Bladder microvascular endothelial cell (primary cell): Measurements from ENCODE around the gene SLC4A1. TPM values are rescaled to one million over a fixed set of nuclear protein-coding genes. Genes with fewer than 3 reads are reported as not detected.

Source experiments
- total RNA-seq: library from RNA; depleted of rRNA; stranded (reverse); fragments of >200 nt; gene quantifications from 2 replicates; pipeline ENCODE4 v1.2.3, GENCODE V29; 2014

SLC4A1 gene
- not detected in 2 replicates for total RNA-seq

GRCh38 chr17:44267818-44268490, at the start of gene SLC4A1:
Gene SLC4A1, minus strand, starts transcription at chr17:44268135. Its CDS starts 5,269 bp downstream, at chr17:44262866.

GRCh38 chr17:44308320-44308818, 40.4 kb upstream of the SLC4A1 start, which contains the start of gene RUNDC3A:
Gene RUNDC3A, plus strand, starts transcription at chr17:44308601. Its CDS starts 232 bp downstream, at chr17:44308833.

GRCh38 chr17:44219616-44220212, 48.2 kb downstream of the SLC4A1 start, which contains the start of gene UBTF:
Gene UBTF, minus strand, starts transcription at chr17:44219675. Its CDS starts 1,446 bp downstream, at chr17:44218229.

GRCh38 chr17:44199553-44200477, 68.1 kb downstream of the SLC4A1 start, which contains the start of gene ATXN7L3:
Gene ATXN7L3, minus strand, starts transcription at chr17:44199884. Its CDS starts 1,814 bp downstream, at chr17:44198070.

Other genes starting within 250 kb of the SLC4A1 start
- 14.4 and 21.1 TPM in 2 replicates for gene LSM12, start 201.5 kb downstream of the SLC4A1 start, total RNA-seq
- gene G6PC3, start 197.4 kb downstream of the SLC4A1 start, total RNA-seq = 13.1 and 29.1 TPM in 2 replicates
- 45.6 and 50.3 TPM in 2 replicates for gene HDAC5, start 144.5 kb downstream of the SLC4A1 start, total RNA-seq
- 2.6 and 2.8 TPM in 2 replicates for gene HROB, start 126.2 kb downstream of the SLC4A1 start, total RNA-seq
- gene ASB16, start 97.4 kb downstream of the SLC4A1 start, total RNA-seq = not detected in 2 replicates
- gene TMUB2, start 81.2 kb downstream of the SLC4A1 start, total RNA-seq = 24.3 and 36.6 TPM in 2 replicates
- gene ATXN7L3, start 68.3 kb downstream of the SLC4A1 start, total RNA-seq = 31.4 and 43.0 TPM in 2 replicates
- gene UBTF, start 48.5 kb downstream of the SLC4A1 start, total RNA-seq = 35.3 and 63.9 TPM in 2 replicates
- 0.25 and 0.32 TPM in 2 replicates for gene RUNDC3A, start 40.5 kb upstream of the SLC4A1 start, total RNA-seq
- 49.1 and 86.8 TPM in 2 replicates for gene SLC25A39, start 56.7 kb upstream of the SLC4A1 start, total RNA-seq
- 484 and 834 TPM in 2 replicates for gene GRN, start 77.2 kb upstream of the SLC4A1 start, total RNA-seq
- gene FAM171A2, start 95.7 kb upstream of the SLC4A1 start, total RNA-seq = 3.5 and 3.6 TPM in 2 replicates
- gene ITGA2B, start 121.5 kb upstream of the SLC4A1 start, total RNA-seq = under 0.01 and 0.76 TPM in 2 replicates
- gene GPATCH8, start 235.3 kb upstream of the SLC4A1 start, total RNA-seq = 7.6 and 22.1 TPM in 2 replicates